ENCODE measurements around the gene CSF3R.

Gene CSF3R

DNA sequence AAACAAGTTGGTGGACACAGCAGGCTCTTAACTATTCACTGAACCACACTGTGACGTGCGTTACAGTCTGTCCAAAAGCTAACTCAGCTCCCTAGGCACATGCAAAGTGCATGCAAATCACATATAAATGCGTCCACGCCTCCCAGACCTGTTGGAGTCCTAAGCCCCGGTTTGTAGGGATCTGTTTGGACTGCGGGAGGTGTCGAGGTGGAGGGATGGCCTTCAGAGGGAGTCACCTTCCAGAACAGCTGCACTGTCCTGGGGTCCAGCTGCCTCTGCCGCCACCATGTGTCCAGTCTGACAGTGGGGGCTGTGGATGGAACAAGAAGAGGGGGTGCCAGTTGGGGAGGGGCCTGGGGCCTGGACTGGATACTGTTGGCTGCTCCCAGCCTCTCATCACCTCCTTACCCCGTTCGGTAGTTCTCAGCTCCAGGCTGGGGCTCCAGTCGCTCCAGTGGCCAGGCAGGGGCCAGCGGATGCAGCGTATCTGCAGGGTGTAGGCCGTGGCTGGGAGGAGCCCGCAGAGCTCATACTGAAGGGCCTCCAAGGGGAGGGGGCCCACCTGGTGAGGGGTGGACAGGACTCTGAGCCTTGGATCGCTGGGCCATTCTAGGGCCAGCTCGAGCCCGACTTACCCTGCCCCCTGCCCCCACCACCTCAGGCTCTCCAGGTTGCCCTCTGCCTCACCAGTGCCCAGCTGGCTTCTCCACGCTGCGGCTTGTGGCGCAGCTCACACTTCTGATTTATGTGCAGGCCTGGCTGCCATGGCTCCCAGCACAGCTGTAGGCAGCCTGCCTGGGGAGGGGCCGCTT lies 10.7 kb downstream of the CSF3R start:
- WGBS, 2 experiments: 81 to 85% methylated on average over 22 of the region's 22 CpGs
- H3K4me1 ChIP-seq (ENCODE audit: control insufficient read depth, insufficient read depth, low read length): peaks cover 5% of the 10 kb centered on the region
- H3K36me3 ChIP-seq (ENCODE audit: control insufficient read depth, insufficient read depth, low read length): no peaks in the 10 kb centered on the region
- H3K27me3 ChIP-seq (ENCODE audit: control insufficient read depth, insufficient read depth, low read length, poor library complexity, severe bottlenecking): no peaks in the 10 kb centered on the region
- no peaks in the 10 kb centered on the region for H3K9me3 ChIP-seq (ENCODE audit: control insufficient read depth, low read length)
- no peak overlapping the region for H3K4me3 ChIP-seq (ENCODE audit: insufficient read depth, low read depth, low read length)
- H3K27ac ChIP-seq (ENCODE audit: insufficient read depth, low read depth, low read length, poor library complexity, severe bottlenecking): no peak overlapping the region

DNA sequence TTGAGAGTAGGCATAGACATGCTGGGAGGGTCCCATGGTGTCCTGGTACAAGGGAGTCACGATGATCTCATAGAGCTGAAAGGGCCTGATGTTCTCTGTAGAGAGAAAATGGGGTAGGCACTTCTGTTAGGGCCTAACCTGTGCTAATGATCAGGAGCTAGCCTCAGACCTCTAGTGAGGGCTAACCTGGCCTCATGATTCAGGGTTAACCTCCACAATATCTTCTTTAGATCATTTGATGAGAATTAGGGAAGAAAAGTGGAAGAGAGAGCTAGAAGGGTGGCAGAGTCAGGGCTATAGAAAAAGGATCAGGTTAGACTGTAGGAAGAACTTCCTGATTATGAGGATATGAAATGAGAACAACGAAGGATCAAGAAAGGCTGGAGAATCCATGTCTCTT lies 13.6 kb downstream of the CSF3R start:
- 70 to 71% methylated on average over 2 of the region's 2 CpGs for WGBS, 2 experiments
- no peak overlapping the region for H3K4me3 ChIP-seq (ENCODE audit: insufficient read depth, low read depth, low read length)
- H3K27me3 ChIP-seq (ENCODE audit: control insufficient read depth, insufficient read depth, low read length, poor library complexity, severe bottlenecking): no peaks in the 10 kb centered on the region
- H3K27ac ChIP-seq (ENCODE audit: insufficient read depth, low read depth, low read length, poor library complexity, severe bottlenecking): no peak overlapping the region
- H3K36me3 ChIP-seq (ENCODE audit: control insufficient read depth, insufficient read depth, low read length): no peaks in the 10 kb centered on the region
- H3K9me3 ChIP-seq (ENCODE audit: control insufficient read depth, low read length): no peaks in the 10 kb centered on the region
- H3K4me1 ChIP-seq (ENCODE audit: control insufficient read depth, insufficient read depth, low read length): peaks cover 5% of the 10 kb centered on the region

DNA sequence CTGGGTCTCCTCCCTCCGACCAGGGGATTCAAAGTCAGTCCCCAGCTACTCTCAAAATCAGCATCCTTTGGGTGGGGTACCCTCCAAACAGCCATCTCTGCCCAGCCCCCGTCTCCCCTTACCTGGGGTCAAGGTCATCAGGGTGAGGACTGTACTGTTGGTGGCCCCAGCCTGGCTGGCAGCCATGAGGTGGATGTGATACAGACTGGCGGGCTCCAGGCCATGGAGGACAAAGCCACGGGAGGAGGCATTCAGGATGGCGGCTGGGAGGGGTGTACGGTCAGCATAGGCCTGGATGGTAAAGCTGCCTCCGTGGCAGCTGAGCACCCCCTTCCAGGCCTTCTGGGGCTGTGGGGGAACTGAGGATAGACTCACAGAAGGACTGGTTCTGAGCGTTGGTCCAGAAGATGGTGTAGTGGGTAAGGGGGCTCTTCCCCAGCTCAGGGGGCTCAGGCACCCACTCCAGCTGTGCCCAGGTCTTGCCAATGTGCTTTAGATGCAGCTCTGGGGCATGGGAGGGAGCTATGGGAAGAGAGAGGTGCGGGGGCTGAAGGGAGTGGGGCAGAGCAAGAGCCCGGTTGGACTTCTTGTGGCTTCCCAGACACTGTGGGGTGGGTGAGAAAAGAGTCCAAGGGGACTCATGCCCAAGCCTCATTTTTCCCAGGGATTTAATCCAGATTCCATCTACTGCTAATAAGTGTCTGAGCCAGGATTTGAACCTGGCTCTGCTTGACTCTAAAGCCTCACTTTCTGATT lies 14.8 kb downstream of the CSF3R start:
- Histone ChIP-seq H3K36me3 (ENCODE audit: control insufficient read depth, insufficient read depth, low read length) (no peaks in the 10 kb centered on the region), H3K27me3 (ENCODE audit: control insufficient read depth, insufficient read depth, low read length, poor library complexity, severe bottlenecking) (no peaks in the 10 kb centered on the region), H3K4me1 (ENCODE audit: control insufficient read depth, insufficient read depth, low read length) (peaks cover 5% of the 10 kb centered on the region), H3K4me3 (ENCODE audit: insufficient read depth, low read depth, low read length) (no peak overlapping the region), H3K9me3 (ENCODE audit: control insufficient read depth, low read length) (no peaks in the 10 kb centered on the region), H3K27ac (ENCODE audit: insufficient read depth, low read depth, low read length, poor library complexity, severe bottlenecking) (no peak overlapping the region)
- WGBS, 2 experiments: 86 to 91% methylated on average over 10 of the region's 10 CpGs

DNA sequence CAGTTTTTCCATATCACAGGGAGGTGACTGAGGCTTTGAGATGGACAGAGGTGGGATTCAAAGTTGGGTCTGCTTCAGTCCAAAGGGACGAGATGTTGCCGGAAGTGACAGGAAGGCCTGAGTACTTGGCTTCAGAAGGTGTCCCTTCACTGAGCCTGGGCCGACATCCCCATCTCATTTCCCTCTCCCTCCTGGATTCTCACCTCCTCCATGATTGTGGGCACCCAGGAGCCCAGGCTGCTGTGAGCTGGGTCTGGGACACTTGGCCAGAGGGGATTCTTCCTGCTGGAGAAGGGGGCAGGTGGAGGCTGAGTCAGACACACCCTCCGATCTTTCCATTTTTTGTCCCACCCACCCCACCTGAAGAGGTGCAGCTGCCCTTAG lies 15.7 kb downstream of the CSF3R start:
- Histone ChIP-seq H3K4me1 (ENCODE audit: control insufficient read depth, insufficient read depth, low read length) (peaks cover 2% of the 10 kb centered on the region), H3K27me3 (ENCODE audit: control insufficient read depth, insufficient read depth, low read length, poor library complexity, severe bottlenecking) (no peaks in the 10 kb centered on the region), H3K9me3 (ENCODE audit: control insufficient read depth, low read length) (no peaks in the 10 kb centered on the region), H3K36me3 (ENCODE audit: control insufficient read depth, insufficient read depth, low read length) (no peaks in the 10 kb centered on the region), H3K27ac (ENCODE audit: insufficient read depth, low read depth, low read length, poor library complexity, severe bottlenecking) (no peak overlapping the region), H3K4me3 (ENCODE audit: insufficient read depth, low read depth, low read length) (no peak overlapping the region)
- WGBS, 2 experiments: 91 to 94% methylated on average over 4 of the region's 4 CpGs

DNA sequence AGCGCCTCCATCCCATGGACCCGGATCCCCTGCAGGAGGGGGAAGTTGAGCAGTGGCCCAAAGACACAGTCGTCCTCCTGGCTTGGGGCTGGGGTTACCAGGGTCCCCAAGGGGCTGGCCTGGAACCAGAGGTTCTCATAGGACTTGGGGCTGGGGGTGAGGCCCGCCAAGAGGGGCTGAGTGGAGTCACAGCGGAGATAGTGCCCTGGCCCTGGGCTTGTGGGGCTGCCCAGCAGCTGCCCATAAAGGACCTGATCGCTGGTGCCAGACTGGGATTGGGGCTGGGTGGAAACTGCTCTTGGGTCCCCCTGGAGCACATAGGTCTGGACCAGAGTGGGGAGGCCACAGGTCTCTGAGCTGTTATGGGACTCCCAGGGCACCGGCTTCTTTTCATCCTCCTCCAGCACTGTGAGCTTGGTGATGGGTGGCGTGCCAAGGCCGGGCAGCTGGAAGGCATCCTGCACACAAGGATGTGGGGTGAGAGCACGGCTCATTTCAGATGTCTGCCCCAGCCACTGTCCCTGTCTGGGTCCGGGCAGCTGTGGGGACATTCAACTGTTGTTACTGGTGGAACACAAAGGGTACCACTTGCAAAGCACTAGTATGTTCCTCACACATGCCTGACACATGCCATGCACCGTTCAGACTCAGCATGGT lies 16.2 kb downstream of the CSF3R start:
- no peaks in the 10 kb centered on the region for H3K9me3 ChIP-seq (ENCODE audit: control insufficient read depth, low read length)
- H3K4me1 ChIP-seq (ENCODE audit: control insufficient read depth, insufficient read depth, low read length): no peaks in the 10 kb centered on the region
- H3K27ac ChIP-seq (ENCODE audit: insufficient read depth, low read depth, low read length, poor library complexity, severe bottlenecking): no peak overlapping the region
- no peak overlapping the region for H3K4me3 ChIP-seq (ENCODE audit: insufficient read depth, low read depth, low read length)
- H3K27me3 ChIP-seq (ENCODE audit: control insufficient read depth, insufficient read depth, low read length, poor library complexity, severe bottlenecking): no peaks in the 10 kb centered on the region
- H3K36me3 ChIP-seq (ENCODE audit: control insufficient read depth, insufficient read depth, low read length): no peaks in the 10 kb centered on the region
- WGBS, 2 experiments: 91 to 92% methylated on average over 12 of the region's 12 CpGs

DNA sequence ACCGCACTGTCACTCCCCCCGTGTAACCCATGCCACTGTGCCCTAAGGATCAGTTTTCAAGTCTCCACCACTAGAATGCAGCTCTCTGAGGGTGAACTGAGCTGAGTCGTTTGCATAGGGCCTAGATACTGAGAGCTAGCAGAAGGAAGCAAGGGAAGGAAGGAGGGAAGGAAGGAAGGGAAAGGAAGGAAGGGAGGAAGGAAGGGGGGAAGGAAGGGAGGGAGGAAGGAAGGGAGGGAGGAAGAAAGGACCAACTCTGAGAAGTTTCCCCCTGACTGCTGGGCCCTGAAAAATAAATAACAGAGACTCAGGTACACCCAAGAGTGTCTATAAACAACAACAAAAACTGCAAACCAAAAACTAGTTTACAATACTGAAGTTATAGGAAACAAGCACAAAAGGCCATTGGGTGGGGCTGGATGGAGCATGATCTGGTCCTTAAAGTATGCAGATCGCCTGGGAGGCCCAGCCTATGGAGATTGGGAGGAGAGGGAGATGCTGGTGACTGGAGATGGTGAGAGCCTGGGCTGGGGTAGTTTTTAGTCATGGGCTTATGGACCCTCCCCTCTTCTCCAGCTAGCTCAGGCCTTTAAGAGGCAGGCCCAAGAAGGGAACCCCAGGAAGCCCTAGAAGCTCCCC lies 16.9 kb downstream of the CSF3R start:
- WGBS, 2 experiments: 42 to 55% methylated on average over 4 of the region's 4 CpGs
- Histone ChIP-seq H3K27ac (ENCODE audit: insufficient read depth, low read depth, low read length, poor library complexity, severe bottlenecking) (no peak overlapping the region), H3K4me3 (ENCODE audit: insufficient read depth, low read depth, low read length) (no peak overlapping the region)

DNA sequence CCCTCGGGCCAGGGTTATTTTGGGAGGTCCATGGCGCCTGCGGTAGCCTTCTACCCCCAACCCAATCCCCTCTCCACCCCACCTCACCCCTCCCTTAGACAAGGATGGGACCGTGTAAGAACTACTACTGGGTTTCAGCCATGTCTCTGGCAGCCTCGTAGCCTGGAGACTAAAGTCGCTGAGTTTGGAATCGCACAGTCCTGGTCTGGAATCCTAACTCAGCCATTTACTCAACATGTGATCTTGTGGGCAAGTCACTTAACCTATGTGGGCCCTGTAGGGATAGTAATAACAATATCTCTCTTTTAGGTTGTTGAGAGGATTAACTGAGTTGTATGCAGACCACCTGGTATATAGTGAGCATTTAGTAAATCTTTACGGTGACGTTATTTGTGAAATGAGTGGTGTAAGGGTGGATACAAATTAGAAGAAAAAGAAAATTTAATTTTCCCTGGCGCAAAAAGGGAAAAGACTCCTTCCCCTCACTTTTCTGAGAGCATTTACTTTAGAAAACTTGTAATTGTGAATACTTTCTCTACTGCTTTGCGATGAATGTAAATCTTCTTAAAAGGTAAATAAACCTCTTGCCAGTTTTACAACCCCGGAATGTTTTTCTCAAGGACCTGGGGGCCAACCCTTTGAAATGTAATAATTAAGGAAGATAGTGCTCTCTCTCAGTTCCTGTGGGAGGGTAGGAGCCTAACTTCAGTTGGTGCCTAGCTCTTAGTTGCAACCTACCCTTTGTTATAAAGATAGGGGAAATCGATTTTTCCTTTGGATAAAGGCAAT lies 17.9 kb downstream of the CSF3R start:
- no peaks in the 10 kb centered on the region for H3K4me1 ChIP-seq (ENCODE audit: control insufficient read depth, insufficient read depth, low read length)
- peak overlapping the region; percentile 89 for H3K27ac ChIP-seq (ENCODE audit: insufficient read depth, low read depth, low read length, poor library complexity, severe bottlenecking)
- WGBS, 2 experiments: 16 to 18% methylated on average over 11 to 13 of the region's 13 CpGs
- peak overlapping the region; percentile 93 for H3K4me3 ChIP-seq (ENCODE audit: insufficient read depth, low read depth, low read length)
- no peaks in the 10 kb centered on the region for H3K9me3 ChIP-seq (ENCODE audit: control insufficient read depth, low read length)
- no peaks in the 10 kb centered on the region for H3K27me3 ChIP-seq (ENCODE audit: control insufficient read depth, insufficient read depth, low read length, poor library complexity, severe bottlenecking)
- peaks cover 9% of the 10 kb centered on the region for H3K36me3 ChIP-seq (ENCODE audit: control insufficient read depth, insufficient read depth, low read length)

More for the DNA sequence above, 16.9 kb downstream of the CSF3R start:
- Histone ChIP-seq H3K36me3 (ENCODE audit: control insufficient read depth, insufficient read depth, low read length) (peaks cover 3% of the 10 kb centered on the region), H3K27me3 (ENCODE audit: control insufficient read depth, insufficient read depth, low read length, poor library complexity, severe bottlenecking) (no peaks in the 10 kb centered on the region), H3K9me3 (ENCODE audit: control insufficient read depth, low read length) (no peaks in the 10 kb centered on the region), H3K4me1 (ENCODE audit: control insufficient read depth, insufficient read depth, low read length) (no peaks in the 10 kb centered on the region)

DNA sequence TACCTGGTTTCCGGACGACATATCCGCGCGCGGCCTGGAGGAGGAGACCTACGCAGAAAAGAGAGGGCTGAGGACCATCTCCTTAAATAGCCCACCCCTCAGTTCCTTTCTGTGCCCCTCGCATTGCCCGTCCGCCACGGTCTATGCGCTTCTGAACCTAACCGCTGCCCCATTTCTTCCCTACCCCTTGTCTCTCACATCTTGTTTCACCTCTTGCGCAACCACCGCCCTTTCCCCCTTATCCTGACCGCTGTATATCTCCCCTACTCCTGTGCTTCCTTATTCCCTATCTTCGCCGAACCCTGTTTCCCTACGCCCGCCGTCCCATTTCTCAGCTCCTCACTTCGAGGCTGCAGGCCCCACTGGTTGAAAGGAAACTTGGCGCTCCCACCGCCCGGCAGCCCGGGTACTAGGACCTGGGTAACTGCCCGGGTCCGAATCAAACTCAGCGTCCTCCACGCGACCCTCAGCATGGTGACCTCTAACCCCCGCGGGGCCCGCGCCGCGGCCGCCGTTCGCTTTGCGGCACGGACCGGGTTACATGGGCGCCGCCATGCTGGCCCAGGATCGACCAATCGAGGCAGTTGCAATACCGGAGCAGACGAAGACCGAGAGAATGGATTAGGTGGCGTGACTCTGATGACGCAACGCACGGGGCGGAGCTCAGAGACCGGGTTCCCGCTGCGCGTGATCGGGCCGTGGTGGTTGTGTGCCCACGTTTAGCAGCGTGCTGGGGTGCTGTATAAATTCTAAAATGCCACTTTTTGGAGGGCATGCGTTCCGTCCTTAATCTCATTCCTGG lies 18.7 kb downstream of the CSF3R start, which contains the start of gene MRPS15:
MRPS15 (minus strand) TSS at position 582 of the 802 bp plus-strand sequence; CDS start at position 473, 109 bp downstream.
- H3K27ac ChIP-seq (ENCODE audit: insufficient read depth, low read depth, low read length, poor library complexity, severe bottlenecking): peak within 1 kb of the TSS; percentile 89
- 0% methylated on average over 65 of the region's 65 CpGs for WGBS, 2 experiments
- H3K9me3 ChIP-seq (ENCODE audit: control insufficient read depth, low read length): no peaks in the 10 kb centered on the region
- peaks cover 9% of the 10 kb centered on the region for H3K36me3 ChIP-seq (ENCODE audit: control insufficient read depth, insufficient read depth, low read length)
- H3K27me3 ChIP-seq (ENCODE audit: control insufficient read depth, insufficient read depth, low read length, poor library complexity, severe bottlenecking): no peaks in the 10 kb centered on the region
- H3K4me3 ChIP-seq (ENCODE audit: insufficient read depth, low read depth, low read length): peak within 1 kb of the TSS; percentile 93
- no peaks in the 10 kb centered on the region for H3K4me1 ChIP-seq (ENCODE audit: control insufficient read depth, insufficient read depth, low read length)

DNA sequence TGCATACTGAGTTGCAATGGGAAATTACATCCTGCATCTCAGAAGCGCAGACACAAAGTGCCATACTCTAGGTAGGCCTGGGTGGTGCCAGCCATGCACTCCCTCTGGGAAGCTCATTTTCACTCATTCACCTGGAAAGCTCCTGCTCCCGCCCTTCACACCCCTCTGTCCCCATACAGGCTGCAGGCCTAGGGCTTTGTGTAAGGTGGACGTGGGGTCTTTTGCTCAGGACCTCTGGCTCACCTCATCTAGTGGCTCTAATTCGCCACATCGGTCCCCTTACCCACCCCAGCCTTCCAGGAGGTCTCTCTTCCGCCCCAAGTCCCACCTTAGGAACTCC lies 19.3 kb downstream of the CSF3R start:
- Histone ChIP-seq H3K27ac (ENCODE audit: insufficient read depth, low read depth, low read length, poor library complexity, severe bottlenecking) (no peak overlapping the region), H3K9me3 (ENCODE audit: control insufficient read depth, low read length) (no peaks in the 10 kb centered on the region), H3K27me3 (ENCODE audit: control insufficient read depth, insufficient read depth, low read length, poor library complexity, severe bottlenecking) (no peaks in the 10 kb centered on the region), H3K4me3 (ENCODE audit: insufficient read depth, low read depth, low read length) (peak overlapping the region; percentile 93), H3K4me1 (ENCODE audit: control insufficient read depth, insufficient read depth, low read length) (no peaks in the 10 kb centered on the region), H3K36me3 (ENCODE audit: control insufficient read depth, insufficient read depth, low read length) (peaks cover 9% of the 10 kb centered on the region)
- 8% methylated on average over 6 of the region's 6 CpGs for WGBS, 2 experiments

Data from ectodermal cell (in vitro differentiated cells).